HG03342 (cell line): ENCODE measurements around the gene RTL10.

ENCODE experiments used
- ATAC-seq: cut with Tn5 transposase; IDR thresholded peaks from one replicate; pipeline ENCODE4 v1.9.1; 2021; ENCODE audit warnings: mild to moderate bottlenecking, moderate library complexity; ENCODE audit not compliant: unreplicated experiment

RTL10 gene

DNA sequence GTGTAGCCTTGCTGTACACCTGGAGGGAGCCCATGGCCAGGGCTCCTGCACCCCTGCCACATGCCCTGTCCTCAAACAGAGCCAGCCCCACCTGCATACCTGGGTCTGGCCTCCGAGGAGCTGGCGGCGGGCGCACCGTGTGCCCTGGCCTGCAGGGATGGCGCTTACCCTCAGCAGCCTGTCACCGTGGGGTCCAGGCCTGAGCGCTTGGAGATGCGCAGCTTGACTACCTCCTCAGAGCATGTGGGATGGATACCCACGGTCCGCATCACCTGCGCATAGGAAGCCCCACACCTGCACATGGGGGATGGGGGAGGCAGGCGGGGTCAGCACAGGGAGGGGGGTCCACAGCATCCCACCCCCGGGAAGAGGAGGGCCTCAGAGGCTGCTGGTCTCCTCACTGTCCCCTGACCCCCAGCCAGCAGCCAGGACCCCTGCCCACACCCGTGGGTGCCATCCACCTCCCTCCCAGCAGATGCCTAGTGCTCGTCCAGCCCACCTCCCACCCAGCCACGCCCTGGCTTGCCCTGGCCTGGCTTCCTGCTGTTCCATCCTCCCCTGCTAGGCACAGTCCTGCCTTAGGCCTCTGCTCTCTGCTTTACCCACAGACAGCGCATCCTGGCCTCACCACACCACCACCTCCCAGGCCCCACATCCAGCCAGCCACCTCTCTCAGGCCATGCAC lies 22.4 kb upstream of the RTL10 start:
- ATAC-seq: no peak

DNA sequence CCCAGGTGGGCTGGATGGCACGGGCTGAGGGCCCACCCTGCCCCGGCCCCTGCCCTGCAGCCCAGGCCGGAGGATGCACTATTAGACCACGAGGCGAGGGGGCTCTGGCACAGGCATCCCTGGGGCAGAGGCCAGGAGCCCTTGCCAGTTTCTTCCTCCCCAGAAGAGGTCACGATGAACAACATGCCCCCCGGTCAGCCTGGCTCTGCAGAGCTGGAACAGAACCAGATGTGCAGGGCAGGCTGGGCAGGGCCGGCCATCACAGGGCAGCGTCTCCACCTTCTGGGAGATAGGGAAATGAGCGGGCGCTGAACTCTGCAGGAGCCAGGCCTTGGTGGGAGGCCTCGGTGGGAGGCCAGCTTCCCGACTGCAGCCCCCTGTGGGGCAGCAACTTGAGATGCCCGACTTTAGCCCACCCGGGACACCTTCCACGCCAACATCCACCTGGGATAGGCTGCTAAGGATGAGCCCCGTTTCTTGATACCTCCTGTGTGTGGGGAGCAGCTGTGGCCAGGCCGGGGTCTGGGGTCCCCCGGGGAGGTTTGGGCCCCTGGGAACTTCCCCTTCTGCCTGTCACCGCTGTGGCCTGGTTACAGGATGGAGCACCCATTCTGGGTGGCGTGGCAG lies 21.8 kb upstream of the RTL10 start:
- no peak for ATAC-seq

GRCh38 chr22:19875531-19876313 lies 21.0 kb upstream of the RTL10 start:
- no peak for ATAC-seq

- ATAC-seq: no peak
Measured at GRCh38 chr22:19875061-19875530, 20.4 kb upstream of the RTL10 start.

DNA sequence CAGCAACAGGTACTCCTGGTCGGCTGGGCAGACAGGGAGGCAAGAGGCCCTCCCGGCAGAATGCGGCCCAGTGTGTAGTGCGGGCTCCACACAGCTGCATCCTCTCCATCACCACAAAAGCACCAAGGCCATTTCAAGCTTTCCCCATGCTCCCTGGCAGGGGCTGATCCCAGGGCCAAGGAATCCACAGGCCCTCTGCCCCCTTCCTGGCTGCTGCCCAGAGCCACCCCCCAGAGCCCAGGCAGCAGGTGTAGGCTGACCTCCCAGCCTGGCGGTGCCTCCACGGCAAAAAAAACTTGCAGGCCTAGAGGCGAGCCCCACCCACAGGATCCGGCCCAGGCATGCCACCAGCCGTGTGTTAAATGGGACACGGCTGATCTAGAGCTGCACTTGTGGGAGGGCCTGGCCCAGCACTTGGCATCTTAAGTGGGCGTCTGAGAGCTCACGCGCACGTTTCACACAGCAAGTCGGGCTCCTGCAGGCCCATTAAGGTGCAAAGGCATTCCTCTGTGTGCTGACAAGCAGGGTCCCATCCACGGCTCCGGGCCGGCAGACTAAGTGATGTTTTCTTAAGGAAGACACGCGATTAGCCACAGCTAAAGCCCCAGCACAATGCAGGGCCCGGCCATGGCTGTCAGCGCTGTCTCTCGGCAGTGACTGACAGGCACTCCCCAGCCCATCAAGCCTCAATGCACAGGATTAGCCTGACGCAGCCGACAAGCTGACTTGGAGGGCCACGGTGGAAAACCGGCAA lies 19.8 kb upstream of the RTL10 start:
- ATAC-seq: no peak

DNA sequence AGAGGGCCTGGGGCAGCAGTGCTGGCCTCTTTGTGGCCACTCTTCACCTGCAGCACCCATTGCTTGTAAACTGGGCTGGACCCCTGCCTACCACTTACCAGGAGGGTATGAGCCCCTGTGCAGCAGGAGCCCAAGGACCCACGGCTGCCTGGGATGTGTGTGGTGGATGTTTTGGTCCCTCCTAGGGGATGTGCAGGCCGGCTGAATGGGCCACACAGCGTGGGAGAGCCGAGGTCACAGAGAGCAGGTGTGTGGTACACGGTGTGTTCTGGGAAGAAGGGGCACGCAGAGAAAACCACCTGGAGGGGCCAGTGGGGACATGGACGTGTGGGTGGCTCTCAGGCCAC lies 19.3 kb upstream of the RTL10 start:
- ATAC-seq: no peak

DNA sequence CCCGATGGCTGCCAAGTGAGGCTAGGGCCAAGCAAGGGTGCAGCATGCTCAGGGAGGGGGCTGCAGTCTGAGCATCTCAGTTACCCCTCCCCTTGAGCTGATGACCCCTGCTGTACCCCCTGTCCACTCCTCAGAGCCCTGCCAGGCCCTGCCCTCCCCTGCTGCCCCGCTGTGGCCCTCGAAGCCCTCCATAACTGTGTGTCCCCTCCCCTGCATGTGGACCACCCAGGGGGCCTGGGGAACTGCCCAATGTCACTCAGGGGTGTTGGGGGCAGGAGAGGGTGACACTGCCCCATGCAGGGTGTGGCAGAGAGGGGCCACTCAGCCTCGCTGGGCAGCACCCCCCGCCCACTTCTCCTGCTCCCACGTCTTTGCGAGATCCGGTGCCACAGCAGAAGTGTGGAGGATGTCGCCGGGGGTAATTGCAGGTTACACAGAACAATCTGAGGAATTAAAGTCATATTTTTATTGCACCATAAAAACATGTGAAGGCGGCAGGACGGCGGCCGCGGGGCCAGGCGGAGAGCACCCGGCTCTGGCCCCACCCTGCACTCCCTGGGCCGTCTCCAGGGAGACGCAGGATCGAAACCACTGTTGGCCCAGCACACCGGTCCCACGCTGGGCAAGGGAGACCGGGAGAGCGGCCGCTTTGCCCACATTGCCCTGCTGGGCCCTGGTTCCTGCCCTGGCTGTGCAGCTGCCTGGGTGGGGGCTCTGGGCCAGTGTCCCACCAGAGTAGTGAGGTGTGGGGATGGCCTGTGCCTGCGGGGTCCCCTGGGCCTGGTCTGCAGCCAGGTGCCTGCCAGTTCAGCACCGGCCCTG lies 18.7 kb upstream of the RTL10 start:
- ATAC-seq: no peak

DNA sequence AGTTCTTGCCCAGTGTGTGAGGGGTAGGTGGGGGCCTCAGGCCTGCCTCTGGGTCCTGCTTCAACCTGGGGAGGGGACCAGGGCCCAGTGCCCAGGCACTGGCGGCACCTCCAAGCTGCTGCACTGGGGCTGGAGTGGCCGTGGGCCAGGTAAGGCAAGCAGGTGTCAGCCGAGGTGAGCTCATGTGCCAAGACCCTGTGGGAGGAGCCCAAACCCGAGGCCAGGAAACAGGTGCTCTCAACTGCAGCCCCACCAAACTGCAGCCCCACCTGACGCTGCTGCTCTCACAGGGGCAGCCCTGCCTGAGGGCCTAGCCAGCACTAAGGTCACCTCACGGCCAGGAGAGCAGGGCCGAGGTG lies 18.1 kb upstream of the RTL10 start:
- no peak for ATAC-seq

DNA sequence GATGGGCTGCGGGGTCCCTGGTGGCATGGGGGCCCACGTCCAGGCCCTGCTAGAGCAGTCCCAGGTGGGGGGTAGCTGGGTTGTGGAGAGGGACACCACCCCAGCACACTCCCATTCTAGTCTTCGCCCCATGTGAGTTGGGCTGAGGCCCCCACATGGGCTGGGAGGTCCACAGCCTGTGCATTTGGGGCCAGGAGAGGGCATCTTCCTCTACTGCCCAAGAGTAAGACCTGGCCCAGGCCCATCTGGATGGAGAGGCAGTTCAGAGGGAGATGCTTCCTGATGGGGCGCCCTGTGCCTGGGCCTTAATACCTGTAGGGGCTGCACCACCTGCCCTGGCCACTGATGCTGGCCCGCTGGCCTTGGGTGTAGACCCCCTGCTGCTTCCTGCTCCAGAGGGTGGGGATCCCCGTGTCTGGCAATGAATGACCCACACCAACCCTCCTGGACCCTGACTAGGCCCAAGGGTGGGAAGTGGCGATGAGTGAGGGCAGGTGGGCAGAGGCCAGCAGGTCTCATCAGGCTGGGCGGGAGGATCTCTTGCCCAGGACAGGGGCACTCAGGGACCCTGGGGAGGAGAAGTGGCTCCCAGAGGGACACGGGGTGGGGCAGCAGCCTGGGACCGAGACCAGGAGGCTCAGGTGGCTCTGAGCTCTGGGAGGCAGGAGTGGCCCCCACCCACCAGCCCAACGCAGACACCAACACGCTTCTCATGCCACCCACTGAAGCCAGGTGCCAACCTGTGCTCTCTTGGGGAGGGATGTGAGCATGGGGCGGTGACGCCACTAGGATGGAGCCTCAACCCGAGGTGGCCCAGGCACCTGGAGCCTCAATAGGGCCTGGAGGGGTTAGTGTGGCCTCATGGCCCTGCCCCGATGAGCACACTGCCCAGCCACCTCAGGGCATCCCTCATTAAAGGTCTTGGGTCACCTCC lies 17.4 kb upstream of the RTL10 start:
- ATAC-seq: no peak

DNA sequence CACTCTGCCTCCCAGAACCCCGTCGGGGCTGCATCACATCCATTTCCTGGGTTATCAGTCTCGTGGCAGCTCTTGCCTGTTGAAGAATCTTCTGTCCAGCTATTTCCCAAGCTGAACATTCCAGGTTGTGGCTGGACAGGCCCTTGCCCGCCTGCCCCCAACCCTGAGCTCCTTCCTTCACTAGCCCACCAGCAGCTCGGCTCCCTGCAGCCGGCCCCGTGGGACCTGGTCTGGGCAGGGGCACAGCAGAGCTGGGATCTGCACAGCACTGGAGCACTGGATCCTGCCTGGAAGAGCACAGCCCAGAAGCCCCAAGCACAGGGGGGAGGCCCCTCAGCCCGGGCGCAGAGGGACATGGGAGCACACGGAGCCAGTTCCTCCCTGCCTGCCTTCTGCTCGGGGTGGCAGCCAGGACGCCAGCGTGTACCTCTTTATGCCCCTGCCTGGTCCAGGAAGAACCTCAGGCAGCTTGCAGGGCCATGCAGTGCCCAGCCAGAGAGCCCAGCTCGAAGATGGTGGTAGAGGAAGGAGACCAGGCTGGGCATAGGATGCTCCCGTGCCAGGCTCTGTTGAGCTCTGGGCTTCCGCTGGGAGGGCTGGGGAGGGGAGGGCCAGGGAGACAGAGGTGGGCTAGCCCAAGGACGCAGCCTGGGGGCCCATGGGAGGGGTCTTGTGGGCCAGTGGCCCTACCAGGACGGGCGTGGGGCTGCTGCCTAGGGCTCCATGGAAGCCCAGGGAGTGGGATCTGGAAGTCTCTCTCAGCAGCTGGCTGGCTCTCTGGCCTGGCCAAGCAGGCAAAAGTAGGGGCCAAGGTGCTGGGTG lies 16.6 kb upstream of the RTL10 start:
- ATAC-seq: no peak

- no peak for ATAC-seq
Measured at GRCh38 chr22:19870153-19871022, 15.7 kb upstream of the RTL10 start.

- no peak for ATAC-seq
Measured at GRCh38 chr22:19869497-19870152, 15.0 kb upstream of the RTL10 start.

GRCh38 chr22:19868773-19869471 lies 14.2 kb upstream of the RTL10 start:
- ATAC-seq: no peak

GRCh38 chr22:19868333-19868732 lies 13.7 kb upstream of the RTL10 start:
- no peak for ATAC-seq

DNA sequence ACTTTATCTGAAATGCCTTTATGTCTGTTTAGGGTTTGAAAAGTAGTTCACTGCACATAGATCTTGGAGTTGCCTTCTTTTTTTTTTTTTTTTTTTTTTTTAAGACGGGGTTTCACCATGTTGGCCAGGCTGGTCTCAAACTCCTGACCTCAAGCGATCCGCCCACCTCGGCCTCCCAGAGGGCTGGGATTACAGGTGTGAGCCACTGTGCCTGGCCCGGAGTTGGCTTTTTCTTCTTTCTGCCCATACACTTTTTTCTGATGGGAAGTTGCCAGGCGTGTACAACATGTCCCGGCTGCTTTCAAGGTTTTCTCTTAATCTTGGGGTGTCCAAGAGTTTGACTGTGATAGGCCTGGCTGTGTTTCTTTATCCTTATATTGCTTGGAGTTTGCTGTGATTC lies 12.9 kb upstream of the RTL10 start:
- ATAC-seq: no peak

GRCh38 chr22:19866665-19867009 lies 12.0 kb upstream of the RTL10 start:
- no peak for ATAC-seq
